Breast epithelium (tissue), 4 donors: ENCODE data around the gene C1orf56. TPM values are rescaled to one million over a fixed set of nuclear protein-coding genes. Genes with fewer than 3 reads are reported as not detected.
A peak's percentile ranks its signal among the peaks of the same experiment; 100 is the strongest.

Experiments
- DNase-seq, 2 donors: peaks; one replicate each; pipeline ENCODE4 v3.0.0-alpha.2; 2019; ENCODE audit warnings: low spot score in 2 of 2
- H3K27ac ChIP-seq, 2 donors: fragments of 200-600 bp; sonication (generic) in 1 of 2; one replicate each; pipeline ENCODE4 v1.5.1; 2016 to 2019; ENCODE audit warnings: mild to moderate bottlenecking in 1 of 2
- H3K27me3 ChIP-seq, 2 donors: fragments of 200-600 bp; sonication (generic) in 1 of 2; one replicate each; pipeline versions ENCODE4 v1.5.1 to v1.6.0; 2017 to 2019; ENCODE audit warnings: control low read depth in 1 of 2, mild to moderate bottlenecking in 1 of 2
- H3K36me3 ChIP-seq: fragments of 200-600 bp; one replicate; pipeline ENCODE4 v1.5.1; 2019
- H3K4me1 ChIP-seq, 2 donors: fragments of 200-600 bp; sonication (generic); one replicate each; pipeline ENCODE4 v1.5.1; 2016 to 2019; ENCODE audit warnings: control low read depth in 1 of 2
- H3K4me3 ChIP-seq, 3 donors: fragments of 200-600 bp; sonication (generic); 1 replicate in 2 of 3; 2 replicates in 1 of 3; pipeline ENCODE4 v1.5.1; 2016 to 2019; ENCODE audit warnings: mild to moderate bottlenecking in 3 of 3, moderate library complexity in 2 of 3
- H3K9me3 ChIP-seq, 2 donors: fragments of 200-600 bp; sonication (generic) in 1 of 2; one replicate each; pipeline ENCODE4 v1.5.1; 2016 to 2019; ENCODE audit warnings: control low read depth in 1 of 2
- POLR2A ChIP-seq: fragments of 450-650 bp; IDR thresholded peaks from one replicate; pipeline ENCODE4 v1.6.1; 2016; ENCODE audit warnings: antibody characterized with exemption, mild to moderate bottlenecking, moderate library complexity
- POLR2AphosphoS5 ChIP-seq, 3 donors: sonication (generic); formaldehyde crosslinking; IDR thresholded peaks; one replicate each; pipeline ENCODE4 v1.6.1; 2017; ENCODE audit warnings: antibody characterized with exemption in 3 of 3
- intact Hi-C: fragments of 100-400 bp; cut with DNase I; formaldehyde crosslinking; loops from one replicate; pipeline ENCODE4 v1.15.1; 2023; ENCODE audit warnings: low total_unique reads
- total RNA-seq, 3 donors: library from RNA; depleted of rRNA; stranded (reverse); fragments of >200 nt; gene quantifications; one replicate each; pipeline ENCODE4 v1.1.0, GENCODE V29; 2016
- TF ChIP-seq, protein P1 (sequence below), 3 donors: fragments of 450-650 bp; IDR thresholded peaks; one replicate each; pipeline ENCODE4 v1.5.1; 2016 to 2017; ENCODE audit warnings: antibody characterized with exemption in 3 of 3, mild to moderate bottlenecking in 3 of 3, moderate library complexity in 3 of 3

C1orf56 gene
- total RNA-seq, 3 donors from 2014 or later, result 4.6 to 8.3 (median 7.6) TPM

DNA sequence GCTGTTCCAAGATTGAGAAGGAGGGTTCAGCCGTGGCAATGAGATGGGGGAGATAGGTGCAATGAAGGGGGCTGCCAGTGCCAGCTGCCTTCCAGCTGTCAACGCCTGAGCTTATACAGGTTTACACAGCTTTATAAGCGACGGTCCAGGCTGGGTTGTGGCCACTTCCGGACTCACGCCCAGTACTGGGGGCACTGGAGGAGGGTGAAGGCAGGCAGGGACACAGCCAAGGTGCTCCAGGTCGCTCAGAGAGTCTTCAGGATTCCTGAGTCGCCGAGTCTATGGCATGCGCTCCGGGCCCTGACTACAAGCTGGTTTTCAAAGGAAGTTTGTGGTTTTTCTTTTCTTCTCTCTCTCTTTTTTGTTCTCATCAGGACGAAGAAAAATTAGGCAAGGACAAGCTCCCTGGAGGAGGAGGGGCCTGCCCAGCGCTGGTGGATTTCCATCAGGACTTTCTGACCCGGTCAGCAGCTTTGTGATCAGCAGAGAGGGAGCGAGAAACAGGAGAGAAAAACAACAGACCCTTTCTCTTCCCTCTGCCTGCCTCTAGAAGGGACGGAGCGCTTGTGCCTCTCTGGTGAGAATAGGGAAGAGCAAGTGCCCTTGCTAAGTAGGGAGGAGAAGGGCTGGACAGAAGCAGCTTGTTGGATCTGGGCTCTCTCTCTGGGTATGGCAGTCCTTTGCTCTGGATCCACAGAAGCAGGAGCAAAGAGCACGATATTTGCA is 41.1 kb upstream of the C1orf56 start, which contains the start of gene MINDY1:
Gene MINDY1 (minus strand): TSS at position 576 of the 726 bp plus-strand sequence. CDS start 4,285 bp downstream, outside the sequence.
- peak; percentile 72 to 74 for DNase-seq
- Histone ChIP-seq H3K9me3 (no peaks in the 10 kb centered on the region), H3K36me3 (no peaks in the 10 kb centered on the region), H3K4me3 (peak within 1 kb of the TSS; percentile 51 to 83 (median 66)), H3K27ac (peak within 1 kb of the TSS; percentile 94 to 96), H3K4me1 (peaks cover 0 to 30% of the 10 kb centered on the region in 2 donors), H3K27me3 (no peaks in the 10 kb centered on the region)
- TF ChIP-seq POLR2A (no peak), POLR2AphosphoS5 (IDR thresholded peaks at IDR 0.05) (peak; percentile 35 to 76 (median 69))
- TF ChIP-seq, protein P1, sequence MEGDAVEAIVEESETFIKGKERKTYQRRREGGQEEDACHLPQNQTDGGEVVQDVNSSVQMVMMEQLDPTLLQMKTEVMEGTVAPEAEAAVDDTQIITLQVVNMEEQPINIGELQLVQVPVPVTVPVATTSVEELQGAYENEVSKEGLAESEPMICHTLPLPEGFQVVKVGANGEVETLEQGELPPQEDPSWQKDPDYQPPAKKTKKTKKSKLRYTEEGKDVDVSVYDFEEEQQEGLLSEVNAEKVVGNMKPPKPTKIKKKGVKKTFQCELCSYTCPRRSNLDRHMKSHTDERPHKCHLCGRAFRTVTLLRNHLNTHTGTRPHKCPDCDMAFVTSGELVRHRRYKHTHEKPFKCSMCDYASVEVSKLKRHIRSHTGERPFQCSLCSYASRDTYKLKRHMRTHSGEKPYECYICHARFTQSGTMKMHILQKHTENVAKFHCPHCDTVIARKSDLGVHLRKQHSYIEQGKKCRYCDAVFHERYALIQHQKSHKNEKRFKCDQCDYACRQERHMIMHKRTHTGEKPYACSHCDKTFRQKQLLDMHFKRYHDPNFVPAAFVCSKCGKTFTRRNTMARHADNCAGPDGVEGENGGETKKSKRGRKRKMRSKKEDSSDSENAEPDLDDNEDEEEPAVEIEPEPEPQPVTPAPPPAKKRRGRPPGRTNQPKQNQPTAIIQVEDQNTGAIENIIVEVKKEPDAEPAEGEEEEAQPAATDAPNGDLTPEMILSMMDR (IDR thresholded peaks at IDR 0.05), result peak; percentile 48 to 64 (median 58)
- intact Hi-C loops, result no loop called here

DNA sequence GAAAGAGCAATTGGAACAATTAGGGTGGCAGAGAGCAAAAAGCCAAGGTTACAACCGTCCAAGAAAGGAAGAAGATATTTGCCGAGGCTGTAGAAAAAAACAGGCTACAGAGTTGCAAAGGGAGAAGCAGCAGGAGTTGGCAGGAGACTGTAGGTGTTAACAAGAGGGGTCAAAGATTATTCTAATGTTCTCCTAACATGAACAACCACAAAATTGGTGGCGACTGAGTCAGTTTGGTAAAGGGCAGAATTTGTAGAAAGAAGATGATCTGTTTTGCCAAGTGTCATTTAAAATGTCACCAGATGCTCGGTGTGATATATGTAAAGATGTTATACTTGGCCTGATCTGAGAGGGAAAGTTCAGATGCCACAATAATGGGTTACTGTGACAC is 39.7 kb upstream of the C1orf56 start:
- no peaks in the 10 kb centered on the region for H3K9me3 ChIP-seq
- DNase-seq, result no peak
- no peaks in the 10 kb centered on the region for H3K27me3 ChIP-seq
- H3K27ac ChIP-seq, result peak overlapping the region; percentile 94 to 96
- peaks cover 0 to 29% of the 10 kb centered on the region in 2 donors for H3K4me1 ChIP-seq
- TF ChIP-seq, protein P1 (IDR thresholded peaks at IDR 0.05), result no peak
- TF ChIP-seq POLR2AphosphoS5 (IDR thresholded peaks at IDR 0.05) (no peak), POLR2A (no peak)
- no peaks in the 10 kb centered on the region for H3K36me3 ChIP-seq
- peak overlapping the region; percentile 60 to 83 (median 66) for H3K4me3 ChIP-seq
- intact Hi-C loops, result no loop called here

DNA sequence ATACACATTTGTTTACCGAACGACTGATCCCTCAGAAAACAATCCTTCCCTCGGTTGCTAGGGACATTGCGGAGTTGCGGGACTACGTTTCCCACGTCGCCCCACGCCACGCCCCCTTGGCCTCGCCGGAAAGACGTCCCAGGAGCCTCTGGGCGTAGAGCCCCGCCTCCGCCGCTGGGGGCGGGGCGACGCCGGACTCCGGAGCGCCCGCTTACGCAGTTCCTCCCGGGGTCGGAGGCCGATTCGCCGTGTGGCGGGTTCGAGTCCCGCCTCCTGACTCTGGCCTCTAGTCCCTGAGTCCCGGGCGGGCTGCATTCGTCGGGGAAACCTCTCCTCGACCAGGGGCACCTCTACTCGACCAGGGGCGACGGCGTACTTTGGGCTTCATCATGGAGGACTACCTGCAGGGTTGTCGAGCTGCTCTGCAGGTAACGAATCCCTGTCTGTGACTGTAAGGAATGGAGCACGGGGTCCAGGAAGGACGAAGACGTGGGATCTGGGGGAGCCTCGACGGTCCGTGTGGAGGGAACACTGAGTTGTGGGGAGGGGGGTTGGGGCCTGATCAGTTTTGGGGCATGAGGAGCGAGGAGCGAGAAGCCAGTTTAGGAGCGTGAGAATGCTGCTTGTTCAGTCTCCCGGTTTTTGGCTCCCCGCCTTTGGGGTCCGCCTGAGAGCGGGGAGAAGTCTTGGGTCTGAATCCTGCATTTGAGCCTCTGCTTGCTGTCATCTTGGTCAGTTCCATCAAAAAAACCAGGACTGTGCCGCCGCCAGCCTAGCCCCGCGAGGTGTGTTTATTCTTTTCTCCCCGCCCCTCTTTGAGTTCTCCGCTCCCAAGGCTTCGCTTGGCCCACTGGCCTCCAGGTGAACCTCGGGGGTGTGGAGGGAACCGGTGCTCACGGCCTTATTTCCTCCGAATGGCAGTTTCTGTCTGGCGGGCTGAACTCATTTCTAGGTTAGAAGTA is 39.0 kb upstream of the C1orf56 start, which contains the start of gene PRUNE1:
Gene PRUNE1 (plus strand): TSS at position 206 of the 962 bp plus-strand sequence. CDS start 184 bp downstream, at position 390.
- Histone ChIP-seq H3K4me1 (peaks cover 0 to 25% of the 10 kb centered on the region in 2 donors), H3K36me3 (no peaks in the 10 kb centered on the region), H3K27ac (peak within 1 kb of the TSS; percentile 94 to 96), H3K27me3 (no peaks in the 10 kb centered on the region), H3K9me3 (no peaks in the 10 kb centered on the region), H3K4me3 (peak within 1 kb of the TSS; percentile 60 to 83 (median 66))
- TF ChIP-seq POLR2AphosphoS5 (IDR thresholded peaks at IDR 0.05), result peak; percentile 73 to 86 (median 83)
- TF ChIP-seq POLR2A, result peak; percentile 66
- TF ChIP-seq, protein P1 (IDR thresholded peaks at IDR 0.05), result peak in 1 of 3 donors; percentile 8
- intact Hi-C loops, result no loop called here
- peak; percentile 93 to 96 for DNase-seq

DNA sequence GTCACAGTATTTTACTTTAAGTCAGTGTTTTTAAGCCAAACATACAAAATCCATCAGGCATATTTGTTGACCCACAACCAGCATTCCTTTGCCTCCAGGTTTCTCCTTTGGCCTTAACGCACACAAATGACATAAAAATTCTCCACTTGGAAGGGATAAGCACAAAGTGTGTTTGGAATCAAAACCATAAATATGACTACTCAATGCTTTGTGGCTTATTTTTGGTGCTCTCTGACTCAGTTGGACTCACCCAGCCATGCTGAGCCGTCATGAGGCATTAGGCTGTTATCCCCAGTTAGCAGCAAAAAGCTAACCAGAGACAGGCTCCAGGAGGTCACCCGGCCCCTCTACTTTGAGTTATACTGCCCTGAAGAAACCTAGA is 38.4 kb upstream of the C1orf56 start:
- Histone ChIP-seq H3K27me3 (no peaks in the 10 kb centered on the region), H3K4me1 (peaks cover 0 to 19% of the 10 kb centered on the region in 2 donors), H3K27ac (peak overlapping the region; percentile 94 to 96), H3K9me3 (no peaks in the 10 kb centered on the region), H3K36me3 (no peaks in the 10 kb centered on the region), H3K4me3 (peak overlapping the region; percentile 60 to 83 (median 66))
- intact Hi-C loops, result no loop called here
- DNase-seq, result no peak
- TF ChIP-seq POLR2AphosphoS5 (IDR thresholded peaks at IDR 0.05), result no peak
- TF ChIP-seq, protein P1 (IDR thresholded peaks at IDR 0.05), result no peak
- no peak for TF ChIP-seq POLR2A
